ENCODE data around the gene GRIA1.

Gene GRIA1

DNA sequence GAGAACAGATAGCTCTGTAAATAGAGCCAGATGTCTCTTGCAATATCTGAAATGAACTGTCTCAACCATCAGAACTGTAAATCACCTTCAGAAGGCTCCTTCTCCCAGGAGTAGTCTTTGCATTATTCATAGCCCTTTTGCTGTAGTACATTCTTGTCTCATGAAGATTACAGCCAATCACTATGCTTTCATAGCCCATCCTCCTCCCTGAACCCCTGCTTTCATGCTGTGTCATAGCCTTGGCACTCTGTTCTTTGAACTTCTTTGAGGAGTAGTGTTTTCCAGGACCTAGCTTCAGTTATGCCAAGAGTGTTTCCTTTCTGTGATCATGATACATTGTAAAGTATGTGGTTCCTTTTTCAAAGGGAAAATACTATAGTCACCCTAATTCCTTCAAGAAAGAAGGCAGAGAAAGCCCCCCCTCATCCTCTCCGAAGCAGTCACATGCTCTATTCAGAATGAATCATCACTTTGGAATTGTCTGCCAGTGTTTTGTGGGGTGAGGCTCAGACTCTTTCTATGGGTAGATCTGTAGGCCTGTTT is 61.1 kb downstream of the GRIA1 start:
- no peak for DNase-seq (ENCODE audit: low read depth in 2 of 2)

DNA sequence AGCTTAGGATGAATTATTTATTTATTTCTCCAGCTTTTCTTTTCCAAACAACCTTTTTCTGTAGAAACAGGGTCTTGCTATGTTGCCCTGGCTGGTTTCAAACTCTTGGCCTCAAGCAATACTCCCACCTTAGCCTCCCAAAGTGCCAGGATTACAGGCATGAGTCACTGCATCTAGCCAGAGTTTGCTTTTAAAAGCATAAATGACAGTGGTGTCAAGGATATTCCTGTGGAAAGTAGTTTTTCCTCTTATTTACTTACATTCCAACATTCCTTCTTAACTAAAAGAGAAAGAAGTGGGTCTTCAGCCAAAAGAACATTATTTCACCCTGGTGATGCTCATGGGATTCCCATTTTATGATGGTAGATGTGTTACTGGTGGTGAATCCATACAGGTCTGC is 62.4 kb downstream of the GRIA1 start:
- no peak for DNase-seq (ENCODE audit: low read depth in 2 of 2)

DNA sequence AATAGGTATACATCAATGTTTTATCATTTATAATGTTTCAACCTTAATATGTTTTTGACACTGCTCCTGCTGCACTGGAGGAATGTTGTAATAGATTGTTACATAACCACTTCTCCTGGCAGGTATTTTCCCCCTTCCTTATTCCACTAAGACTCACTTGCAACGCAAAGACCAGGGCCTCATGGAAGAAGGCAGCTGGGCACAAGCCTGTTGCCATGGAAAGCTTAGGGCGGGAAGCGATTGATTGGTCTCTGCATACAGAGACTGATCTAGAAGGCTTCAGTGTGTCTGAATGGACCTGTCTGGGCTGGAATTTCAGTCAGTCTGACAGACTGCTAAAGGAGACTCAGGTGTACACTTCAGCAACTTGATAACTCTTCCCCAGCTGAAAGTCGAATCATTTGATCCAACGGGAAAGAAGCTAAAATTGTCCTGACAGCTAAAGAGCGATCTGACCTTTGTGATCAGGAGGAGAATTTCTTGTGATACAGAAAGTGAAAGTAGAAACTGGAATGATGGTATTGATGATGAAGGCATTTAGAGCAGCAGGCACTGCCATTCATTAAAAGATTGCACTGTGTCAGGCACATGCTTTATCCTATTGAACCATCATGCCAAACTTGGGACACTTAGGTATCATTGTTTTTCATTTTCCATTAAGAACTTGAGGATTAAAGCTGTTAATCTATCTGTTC is 65.1 kb downstream of the GRIA1 start:
- DNase-seq (ENCODE audit: low read depth in 2 of 2) = no peak

DNA sequence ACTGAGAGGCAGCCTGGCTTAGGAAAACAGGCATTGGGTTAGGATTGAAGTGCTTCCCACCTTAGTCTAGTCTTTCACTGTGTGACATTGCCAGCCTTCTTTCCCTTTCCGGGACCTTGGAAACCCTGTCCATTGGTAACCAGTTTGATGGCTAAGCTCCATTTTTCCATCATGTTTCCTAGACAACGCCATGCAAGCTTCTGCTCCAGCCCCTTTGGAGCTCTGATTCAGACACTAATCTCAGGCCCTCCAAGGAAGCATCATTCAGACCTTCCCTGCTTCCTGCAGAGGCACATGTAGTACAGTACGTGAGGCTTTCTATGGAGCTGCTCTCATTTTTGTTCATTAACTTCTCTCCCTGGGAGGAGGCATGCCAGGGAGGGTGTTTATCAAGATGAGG is 68.5 kb downstream of the GRIA1 start:
- no peak for DNase-seq (ENCODE audit: low read depth in 2 of 2)

DNA sequence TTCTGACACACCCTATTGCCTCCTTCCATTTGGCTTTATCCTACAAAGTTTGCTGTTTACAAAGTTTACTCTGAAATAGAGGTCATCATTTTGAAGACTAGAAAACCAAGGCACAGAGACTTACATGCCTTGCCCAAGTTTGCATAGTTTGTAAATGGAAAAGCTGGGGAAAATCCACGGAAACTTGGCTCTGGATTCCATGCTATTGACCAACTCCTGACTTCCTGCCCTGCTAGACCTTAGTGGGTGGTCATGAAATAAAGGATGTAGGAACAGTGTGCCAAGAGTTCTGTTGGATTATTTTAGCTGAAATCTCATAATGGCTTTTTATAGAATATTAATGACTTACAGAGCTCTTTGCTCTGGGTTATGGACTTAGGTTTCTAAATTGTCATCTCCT is 69.5 kb downstream of the GRIA1 start:
- no peak for DNase-seq (ENCODE audit: low read depth in 2 of 2)

DNA sequence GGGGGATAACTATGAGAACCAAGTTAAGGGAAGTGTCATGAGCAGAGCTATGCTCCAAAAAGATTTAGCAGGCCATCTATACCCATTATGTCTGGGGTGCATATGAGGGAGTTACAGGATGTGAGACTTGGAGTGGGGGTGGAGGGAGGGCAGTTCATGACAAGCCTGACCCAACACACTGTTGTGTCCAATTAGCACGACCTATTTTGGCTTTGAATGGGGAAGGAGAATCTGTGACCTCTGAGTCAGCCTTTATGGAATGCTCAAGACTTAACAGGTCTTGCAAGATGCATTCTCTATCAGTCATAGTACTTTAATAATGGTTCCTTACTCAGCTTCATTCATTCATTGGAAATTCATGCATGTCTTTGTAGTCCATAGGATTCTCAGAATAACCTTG is 71.7 kb downstream of the GRIA1 start:
- no peak for DNase-seq (ENCODE audit: low read depth in 2 of 2)

DNA sequence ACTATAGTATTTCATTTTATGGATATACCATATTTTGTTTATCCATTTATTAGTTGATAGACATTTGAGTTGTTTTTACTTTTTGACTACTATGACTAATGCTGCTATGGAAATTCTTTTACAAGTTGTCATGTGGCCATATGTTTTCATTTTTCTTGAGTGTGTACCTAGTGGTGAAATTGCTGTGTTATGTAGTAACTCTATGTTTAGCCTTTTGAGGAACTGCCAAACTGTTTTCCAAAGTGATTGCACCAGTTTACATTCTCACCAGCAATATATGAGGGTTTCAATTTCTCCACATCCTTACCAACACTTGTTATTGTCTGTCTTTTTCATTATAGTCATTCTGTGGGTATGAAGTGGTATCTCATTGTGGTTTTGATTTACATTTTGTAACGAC is 75.4 kb downstream of the GRIA1 start:
- DNase-seq (ENCODE audit: low read depth in 2 of 2) = no peak

DNA sequence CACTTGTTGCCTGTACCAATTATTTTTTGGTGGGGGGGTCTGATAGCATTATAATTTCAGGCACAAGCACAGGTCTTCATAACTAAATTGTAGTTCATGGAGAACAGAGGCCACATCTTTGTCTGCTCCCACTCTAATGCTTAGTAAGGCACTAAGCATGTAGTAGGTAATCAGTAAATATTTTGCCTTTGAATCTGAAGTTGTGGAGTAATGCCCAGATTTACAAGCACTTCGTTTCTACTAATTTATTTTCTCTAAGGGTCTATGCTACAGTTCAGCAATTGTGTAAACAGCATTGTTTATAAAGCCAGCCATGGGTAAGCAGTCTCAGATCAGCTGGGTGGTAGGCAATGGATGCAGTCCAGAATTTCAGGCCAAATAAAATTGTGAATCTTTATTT is 78.6 kb downstream of the GRIA1 start:
- no peak for DNase-seq (ENCODE audit: low read depth in 2 of 2)

DNA sequence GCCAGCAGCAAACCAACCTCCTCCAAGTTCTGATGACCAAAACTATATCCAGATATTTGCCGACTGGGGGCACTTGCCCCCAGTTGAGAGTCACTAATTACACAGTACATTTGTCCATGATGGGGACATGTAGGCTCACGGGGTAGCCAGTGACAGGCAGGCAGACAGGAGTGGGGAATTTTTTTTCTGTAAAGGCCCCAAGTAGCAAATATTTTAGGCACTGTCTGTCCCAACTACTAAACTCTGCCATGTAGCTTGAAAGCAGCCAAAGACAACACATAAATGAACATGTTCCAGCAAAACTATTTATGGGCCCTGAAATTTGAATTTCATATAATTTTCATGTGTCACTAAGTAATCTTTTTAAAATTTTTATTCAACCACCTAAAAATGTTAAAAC is 80.7 kb downstream of the GRIA1 start:
- no peak for DNase-seq (ENCODE audit: low read depth in 2 of 2)

DNA sequence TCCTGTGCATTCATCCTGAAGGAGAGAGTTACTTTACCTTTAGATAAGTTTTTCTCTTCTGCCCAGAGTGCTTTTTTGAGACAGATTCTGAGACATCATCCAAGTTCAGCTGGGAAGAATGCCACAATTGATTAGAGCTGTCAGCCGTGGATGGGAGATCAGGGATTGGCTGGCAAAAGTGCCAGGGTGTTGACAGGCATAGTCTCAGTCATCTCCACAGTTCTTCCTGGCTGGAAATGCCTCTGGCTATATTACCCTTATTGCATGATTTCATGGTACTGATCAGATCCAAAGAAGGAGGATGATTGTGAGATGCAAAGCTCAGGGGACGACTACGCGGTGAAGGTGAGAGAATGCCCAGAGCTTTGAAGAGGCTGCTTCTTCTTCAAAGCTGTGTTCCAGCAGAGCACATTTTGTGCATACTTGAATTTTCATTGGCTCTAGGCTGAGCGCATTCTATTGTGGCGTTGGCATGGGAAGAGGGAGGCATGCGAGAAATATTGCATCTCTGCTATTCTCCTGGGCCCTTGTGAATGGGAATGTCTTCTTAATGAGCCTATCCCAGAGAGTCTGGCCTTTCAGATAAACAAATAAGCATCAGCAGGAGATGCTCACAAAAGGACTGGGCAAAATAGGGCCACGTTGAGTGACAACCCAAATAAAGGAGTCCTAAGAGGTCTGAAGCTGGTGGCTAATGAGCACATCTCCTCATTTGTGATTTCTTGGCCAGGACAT is 82.1 kb downstream of the GRIA1 start:
- DNase-seq (ENCODE audit: low read depth in 2 of 2) = no peak

DNA sequence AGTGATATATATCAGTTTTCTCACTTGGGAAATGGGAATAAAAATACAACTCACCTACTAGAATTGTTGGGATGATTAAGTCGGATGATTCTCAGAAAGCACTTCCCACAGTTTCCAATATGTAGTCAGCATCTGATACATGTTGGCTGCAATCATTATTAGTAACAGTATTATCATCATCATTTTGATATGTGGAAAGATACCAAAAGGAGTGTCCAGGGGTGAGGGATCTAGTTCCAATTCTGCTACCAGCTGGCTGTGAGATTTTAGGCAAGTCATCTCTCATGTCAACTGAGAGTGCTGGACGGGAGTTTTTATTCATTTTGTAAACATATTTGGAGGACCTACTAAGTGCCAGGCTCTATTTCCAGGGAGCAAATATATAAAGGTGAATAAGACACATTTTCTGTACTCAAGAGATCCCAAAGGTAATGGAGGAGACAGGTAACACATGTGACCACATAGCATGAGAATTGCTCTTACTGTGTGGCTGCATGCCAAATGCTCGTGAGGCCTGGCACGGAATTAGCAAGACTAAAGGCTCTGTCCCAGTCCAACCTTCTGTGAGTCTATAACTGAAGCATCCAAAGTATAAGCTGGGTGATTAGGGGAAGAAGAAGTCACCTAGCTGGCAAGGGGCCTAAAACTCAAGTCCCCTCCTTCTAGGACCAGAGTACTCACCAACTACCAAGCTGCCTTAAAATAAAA is 83.0 kb downstream of the GRIA1 start:
- no peak for DNase-seq (ENCODE audit: low read depth in 2 of 2)

DNA sequence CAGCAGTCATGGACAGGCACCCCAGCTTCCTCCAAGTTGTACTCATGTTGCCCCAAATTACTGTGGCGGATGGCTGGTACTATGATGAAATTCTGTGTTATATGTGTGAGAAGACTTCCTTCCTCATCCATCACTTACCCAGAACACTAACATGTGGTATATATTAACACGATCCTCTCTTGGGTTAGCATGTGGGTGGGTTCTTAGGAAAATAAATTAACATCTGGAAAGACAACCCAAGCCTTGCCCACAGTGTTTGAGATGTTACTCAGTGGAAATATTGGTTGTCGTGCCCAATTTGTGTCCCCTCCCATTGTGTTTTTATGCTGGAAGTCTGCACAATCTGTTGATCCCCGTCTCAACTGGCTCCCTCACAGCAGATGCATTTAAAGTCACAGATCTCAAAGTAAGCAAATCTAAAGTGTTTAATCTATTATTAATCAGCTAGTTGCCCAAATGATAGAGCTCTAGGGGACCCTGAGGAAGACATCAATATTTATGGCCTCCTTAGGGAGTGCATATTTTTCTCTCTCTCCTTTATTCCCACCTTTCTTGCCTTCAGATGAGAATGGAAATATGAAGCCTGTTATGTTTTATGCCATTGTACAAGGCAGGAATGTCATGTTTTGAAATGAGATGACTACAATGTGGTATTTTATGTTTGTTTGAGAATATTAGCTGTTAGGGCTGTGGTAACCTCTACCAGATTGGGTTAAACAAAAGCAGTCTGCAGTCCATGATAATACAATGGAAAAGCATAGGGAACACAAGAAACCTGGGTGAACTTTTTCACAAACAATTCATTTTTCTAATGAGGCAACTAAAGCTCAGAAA is 93.9 kb downstream of the GRIA1 start:
- DNase-seq (ENCODE audit: low read depth in 2 of 2) = no peak

DNA sequence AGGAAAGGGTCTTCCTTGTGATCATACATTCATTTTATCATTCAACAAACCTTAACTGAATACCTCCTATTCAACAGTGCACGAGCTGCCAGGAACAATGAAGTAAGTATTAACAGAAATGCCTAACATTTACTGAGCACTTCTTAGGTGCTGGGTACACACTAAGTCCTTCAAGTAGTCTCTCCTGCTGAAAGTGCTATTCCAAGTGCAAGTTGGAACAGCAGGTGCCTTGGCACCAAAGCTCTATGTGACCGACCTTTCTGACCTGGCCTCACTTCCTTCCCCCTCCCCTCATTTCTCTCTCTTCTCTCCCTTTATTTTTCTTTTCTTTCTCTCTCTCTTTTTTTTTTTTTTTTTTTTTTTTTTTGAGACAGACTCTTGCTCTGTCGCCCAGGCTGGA is 94.5 kb downstream of the GRIA1 start:
- DNase-seq (ENCODE audit: low read depth in 2 of 2) = no peak

DNA sequence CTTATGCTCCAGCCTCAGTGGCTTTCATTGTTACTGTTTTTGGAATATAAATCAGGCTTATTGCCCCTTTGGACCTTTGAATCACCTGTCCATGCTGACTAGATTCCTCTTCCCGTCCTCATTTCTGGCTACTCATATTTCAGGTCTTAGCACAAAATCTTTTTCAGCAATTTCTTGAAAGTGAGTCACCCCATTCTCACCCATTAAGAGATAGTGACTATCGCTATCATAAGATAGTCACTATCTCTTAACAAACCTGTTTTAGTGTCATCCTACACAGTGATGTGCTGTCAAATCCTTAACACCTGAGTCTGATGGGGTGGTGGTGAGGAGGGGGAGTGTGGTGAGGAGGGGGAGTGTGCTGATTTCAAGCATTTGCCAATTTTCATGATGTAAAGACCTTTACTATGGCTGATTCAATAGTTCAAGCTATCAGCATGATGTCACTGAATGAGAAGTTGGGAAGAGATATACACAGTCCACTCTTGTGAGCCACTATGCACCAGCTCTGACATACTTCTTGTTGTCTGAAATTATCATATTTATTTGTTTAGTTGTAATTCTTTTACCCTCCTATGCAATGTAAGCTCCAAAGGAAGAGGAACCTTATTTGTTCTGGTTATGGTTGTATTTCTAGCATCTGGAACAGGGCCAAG is 95.3 kb downstream of the GRIA1 start:
- no peak for DNase-seq (ENCODE audit: low read depth in 2 of 2)

DNA sequence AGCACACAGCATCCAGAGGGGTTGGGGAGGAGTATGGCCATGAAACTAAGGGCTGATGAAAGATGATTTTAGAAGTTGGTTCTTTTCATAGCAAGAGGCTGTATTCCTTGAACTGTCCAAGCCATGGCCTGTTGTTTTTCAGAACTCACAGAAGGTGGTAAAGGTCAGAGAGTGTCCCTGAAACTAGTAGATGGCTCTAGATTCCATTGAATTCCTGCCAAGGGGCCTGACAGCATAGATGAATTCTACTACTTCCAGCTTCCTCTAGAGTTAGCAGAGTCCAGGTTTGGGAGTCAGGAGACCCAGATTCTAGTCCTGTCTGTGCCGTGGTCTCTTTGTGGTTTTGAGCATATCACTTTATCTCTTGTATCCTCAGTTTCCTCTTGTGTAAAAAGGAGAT is 101.6 kb downstream of the GRIA1 start:
- no peak for DNase-seq (ENCODE audit: low read depth in 2 of 2)

DNA sequence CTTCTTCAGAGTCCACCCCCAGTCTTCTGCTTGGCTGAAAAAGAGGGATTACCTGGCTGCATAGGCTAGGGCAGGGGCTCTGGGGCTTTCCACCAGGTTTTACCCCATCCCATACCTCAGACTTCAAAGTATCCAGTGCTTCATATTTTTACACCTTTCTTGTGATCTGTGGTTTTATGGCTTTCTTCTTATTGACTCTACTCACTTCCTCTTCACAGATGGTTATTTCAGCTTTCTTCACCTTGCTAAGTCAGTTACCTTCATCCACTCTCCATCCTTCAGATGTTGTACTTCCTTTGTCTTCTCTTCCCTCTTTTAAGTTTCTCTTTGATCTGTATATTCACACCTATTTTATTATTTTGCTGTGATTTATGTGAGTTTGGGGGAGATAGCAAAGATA is 104.3 kb downstream of the GRIA1 start:
- no peak for DNase-seq (ENCODE audit: low read depth in 2 of 2)

DNA sequence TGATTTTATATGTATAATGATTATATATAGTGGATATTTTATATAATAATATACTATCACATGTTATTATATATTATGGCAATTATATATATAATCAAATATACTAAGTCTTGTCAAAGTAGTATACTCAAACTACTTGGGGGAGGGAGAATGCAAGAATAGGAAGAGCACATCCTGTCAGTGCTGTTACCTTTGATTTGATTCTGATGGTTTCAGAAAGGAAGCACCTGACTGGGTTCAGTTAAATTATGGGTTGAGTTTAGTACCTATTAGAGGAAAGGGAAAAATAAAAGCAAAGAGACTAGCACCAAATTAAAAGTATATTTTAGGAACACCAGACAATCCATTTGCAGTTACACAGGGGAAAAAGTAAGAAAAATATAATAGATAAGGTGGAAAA is 107.6 kb downstream of the GRIA1 start:
- no peak for DNase-seq (ENCODE audit: low read depth in 2 of 2)

DNA sequence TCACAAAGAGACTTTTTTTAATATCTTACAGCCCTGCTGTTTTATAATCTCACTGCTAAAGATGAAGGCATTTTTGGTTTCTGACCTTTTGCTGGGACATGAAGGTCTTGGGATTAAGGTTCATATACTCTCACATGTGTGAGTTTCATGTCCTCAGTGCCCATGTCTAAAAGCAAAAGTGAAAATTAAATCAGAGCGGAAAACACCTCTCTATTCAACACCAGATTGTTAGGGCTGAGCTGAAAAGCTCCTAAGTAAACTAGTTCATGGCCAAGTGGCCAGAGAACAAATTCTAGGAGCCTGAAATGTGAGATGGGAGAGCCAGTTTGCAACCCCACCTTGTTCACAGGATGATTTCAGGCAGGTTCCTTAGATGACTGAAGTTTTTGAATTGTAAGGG is 110.9 kb downstream of the GRIA1 start:
- DNase-seq (ENCODE audit: low read depth in 2 of 2) = no peak

DNA sequence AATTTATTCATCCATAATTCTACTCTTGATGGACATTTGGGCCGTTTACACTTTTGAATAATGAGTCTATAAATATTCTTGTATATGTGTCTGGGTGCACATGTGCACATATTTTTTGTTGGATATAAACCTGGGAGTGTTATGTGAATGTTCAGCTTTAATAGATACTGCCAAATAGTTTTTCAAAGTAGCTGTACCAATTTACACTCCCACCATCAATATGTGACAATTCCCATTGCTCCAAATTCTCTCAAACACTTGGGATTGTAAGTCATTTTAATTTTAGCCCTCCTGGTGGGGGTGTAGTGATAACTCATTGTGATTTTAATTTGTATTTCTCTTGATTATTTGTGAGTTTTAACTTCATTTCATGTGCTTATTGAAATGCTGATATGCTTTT is 114.9 kb downstream of the GRIA1 start:
- DNase-seq (ENCODE audit: low read depth in 2 of 2) = no peak

DNA sequence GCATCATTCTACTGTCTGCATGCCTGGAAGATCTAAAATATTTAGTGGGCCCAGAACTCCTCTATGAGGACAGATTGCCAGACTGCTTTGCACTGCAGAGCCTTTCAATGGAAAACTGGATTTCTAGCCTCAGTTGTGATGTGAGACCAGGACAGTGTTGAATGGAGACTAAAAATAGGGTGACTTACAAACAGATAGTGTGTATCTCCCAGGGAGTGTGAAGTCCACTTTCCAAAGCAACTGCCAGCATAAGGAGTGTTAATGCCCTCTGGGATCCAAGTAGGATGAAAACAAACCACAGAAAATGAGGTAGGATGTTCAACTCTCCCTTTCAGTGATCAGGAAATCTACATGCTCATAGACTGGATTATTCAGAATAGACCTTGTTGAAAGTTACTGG is 119.5 kb downstream of the GRIA1 start:
- no peak for DNase-seq (ENCODE audit: low read depth in 2 of 2)

DNA sequence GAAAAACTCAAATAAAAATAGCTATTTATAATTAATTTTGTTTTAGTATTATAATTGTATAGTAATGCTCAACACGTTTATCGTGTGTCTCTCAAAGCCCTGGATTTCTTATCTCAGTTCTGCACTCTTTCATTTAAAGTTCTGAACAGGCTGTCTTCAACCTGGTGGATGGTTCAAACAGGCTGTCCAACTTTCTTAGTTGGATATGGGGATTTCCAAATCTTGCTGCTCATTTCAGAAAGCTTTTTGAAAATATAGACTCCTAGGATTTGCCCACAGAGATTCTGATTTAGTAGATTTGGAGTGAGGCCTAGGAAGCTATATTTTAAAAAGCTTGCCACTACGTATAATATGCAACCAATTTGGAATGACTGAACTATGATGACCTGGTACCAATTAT is 120.3 kb downstream of the GRIA1 start:
- no peak for DNase-seq (ENCODE audit: low read depth in 2 of 2)

Data from activated CD8-positive, alpha-beta memory T cell treated with anti-CD3 and anti-CD28 coated beads for 4 hours (primary cell).